NCI-H2107 (cell line): ENCODE results near the gene PPT1.

Experiments used
- DNase-seq: peaks from one replicate; lab custom pipeline; 2025; lab: John Stamatoyannopoulos, UW

The PPT1 gene

GRCh38 chr1:40030528-40031135 is 66.4 kb downstream of the PPT1 start:
- no peak for DNase-seq

GRCh38 chr1:40029608-40030007 is 67.4 kb downstream of the PPT1 start:
- DNase-seq = no peak

GRCh38 chr1:40027647-40028046 is 69.4 kb downstream of the PPT1 start:
- DNase-seq = no peak

- no peak for DNase-seq
Measured at GRCh38 chr1:40024671-40025070, 72.4 kb downstream of the PPT1 start.

- no peak for DNase-seq
Measured at GRCh38 chr1:40023379-40023944, 73.6 kb downstream of the PPT1 start.
